HEK293 (cell line): ENCODE results near the gene CAPN6.

Experiments
- PATZ1 ChIP-seq: fragments of 450-650 bp; formaldehyde crosslinking; IDR thresholded peaks from 2 replicates; pipeline ENCODE4 v1.5.1; 2016; ENCODE audit warnings: missing biosample characterization, missing genetic modification characterization
- ZBTB17 ChIP-seq: fragments of 450-650 bp; formaldehyde crosslinking; IDR thresholded peaks from 2 replicates; pipeline ENCODE4 v1.5.1; 2016; ENCODE audit warnings: missing biosample characterization, missing genetic modification characterization
- ZNF48 ChIP-seq: fragments of 450-650 bp; formaldehyde crosslinking; IDR thresholded peaks from 2 replicates; pipeline ENCODE4 v1.5.1; 2016; ENCODE audit warnings: missing biosample characterization, missing genetic modification characterization
- ZNF596 ChIP-seq: fragments of 450-650 bp; IDR thresholded peaks from 2 replicates; pipeline ENCODE4 v1.5.0; 2018; ENCODE audit warnings: missing biosample characterization, mild to moderate bottlenecking, missing genetic modification characterization, moderate library complexity
- ZNF624 ChIP-seq: fragments of 450-650 bp; formaldehyde crosslinking; IDR thresholded peaks from 2 replicates; pipeline ENCODE4 v1.5.1; 2017; ENCODE audit warnings: missing biosample characterization, missing genetic modification characterization
- TF ChIP-seq, protein P1 (sequence below): fragments of 450-650 bp; formaldehyde crosslinking; IDR thresholded peaks from 2 replicates; pipeline ENCODE4 v1.5.1; 2016; ENCODE audit warnings: missing biosample characterization, missing genetic modification characterization
- TF ChIP-seq, protein P2 (sequence below): fragments of 450-650 bp; formaldehyde crosslinking; IDR thresholded peaks from 2 replicates; pipeline ENCODE4 v1.5.1; 2016; ENCODE audit warnings: missing biosample characterization, missing genetic modification characterization

DNA sequence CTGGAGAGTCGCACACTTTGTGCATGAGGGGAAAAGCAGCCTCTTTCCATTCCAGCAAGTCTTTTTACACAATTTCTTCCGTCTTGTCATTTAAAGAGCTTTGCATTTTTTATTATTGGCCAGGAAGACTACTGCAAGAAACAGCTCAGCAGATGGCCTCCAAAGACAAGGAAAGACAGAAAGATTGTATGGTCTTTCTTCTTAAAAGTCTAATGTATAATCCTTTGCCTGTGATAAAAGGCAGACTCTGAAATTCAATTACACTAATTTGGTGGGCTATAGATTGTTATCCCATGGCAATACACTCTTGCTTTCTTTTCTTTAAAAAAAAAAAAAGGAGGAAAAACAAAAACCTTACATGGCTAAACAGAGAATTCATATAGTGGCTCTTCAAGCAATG is 5.9 kb downstream of the CAPN6 start:
- TF ChIP-seq ZNF624 (tag by site-specific recombination) (no peak), ZBTB17 (tag by site-specific recombination) (no peak), PATZ1 (tag by site-specific recombination) (no peak), ZNF596 (tag by site-specific recombination) (no peak), ZNF48 (tag by site-specific recombination) (no peak)
- TF ChIP-seq, protein P1, sequence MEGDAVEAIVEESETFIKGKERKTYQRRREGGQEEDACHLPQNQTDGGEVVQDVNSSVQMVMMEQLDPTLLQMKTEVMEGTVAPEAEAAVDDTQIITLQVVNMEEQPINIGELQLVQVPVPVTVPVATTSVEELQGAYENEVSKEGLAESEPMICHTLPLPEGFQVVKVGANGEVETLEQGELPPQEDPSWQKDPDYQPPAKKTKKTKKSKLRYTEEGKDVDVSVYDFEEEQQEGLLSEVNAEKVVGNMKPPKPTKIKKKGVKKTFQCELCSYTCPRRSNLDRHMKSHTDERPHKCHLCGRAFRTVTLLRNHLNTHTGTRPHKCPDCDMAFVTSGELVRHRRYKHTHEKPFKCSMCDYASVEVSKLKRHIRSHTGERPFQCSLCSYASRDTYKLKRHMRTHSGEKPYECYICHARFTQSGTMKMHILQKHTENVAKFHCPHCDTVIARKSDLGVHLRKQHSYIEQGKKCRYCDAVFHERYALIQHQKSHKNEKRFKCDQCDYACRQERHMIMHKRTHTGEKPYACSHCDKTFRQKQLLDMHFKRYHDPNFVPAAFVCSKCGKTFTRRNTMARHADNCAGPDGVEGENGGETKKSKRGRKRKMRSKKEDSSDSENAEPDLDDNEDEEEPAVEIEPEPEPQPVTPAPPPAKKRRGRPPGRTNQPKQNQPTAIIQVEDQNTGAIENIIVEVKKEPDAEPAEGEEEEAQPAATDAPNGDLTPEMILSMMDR (tag by site-specific recombination): no peak
- TF ChIP-seq, protein P2, sequence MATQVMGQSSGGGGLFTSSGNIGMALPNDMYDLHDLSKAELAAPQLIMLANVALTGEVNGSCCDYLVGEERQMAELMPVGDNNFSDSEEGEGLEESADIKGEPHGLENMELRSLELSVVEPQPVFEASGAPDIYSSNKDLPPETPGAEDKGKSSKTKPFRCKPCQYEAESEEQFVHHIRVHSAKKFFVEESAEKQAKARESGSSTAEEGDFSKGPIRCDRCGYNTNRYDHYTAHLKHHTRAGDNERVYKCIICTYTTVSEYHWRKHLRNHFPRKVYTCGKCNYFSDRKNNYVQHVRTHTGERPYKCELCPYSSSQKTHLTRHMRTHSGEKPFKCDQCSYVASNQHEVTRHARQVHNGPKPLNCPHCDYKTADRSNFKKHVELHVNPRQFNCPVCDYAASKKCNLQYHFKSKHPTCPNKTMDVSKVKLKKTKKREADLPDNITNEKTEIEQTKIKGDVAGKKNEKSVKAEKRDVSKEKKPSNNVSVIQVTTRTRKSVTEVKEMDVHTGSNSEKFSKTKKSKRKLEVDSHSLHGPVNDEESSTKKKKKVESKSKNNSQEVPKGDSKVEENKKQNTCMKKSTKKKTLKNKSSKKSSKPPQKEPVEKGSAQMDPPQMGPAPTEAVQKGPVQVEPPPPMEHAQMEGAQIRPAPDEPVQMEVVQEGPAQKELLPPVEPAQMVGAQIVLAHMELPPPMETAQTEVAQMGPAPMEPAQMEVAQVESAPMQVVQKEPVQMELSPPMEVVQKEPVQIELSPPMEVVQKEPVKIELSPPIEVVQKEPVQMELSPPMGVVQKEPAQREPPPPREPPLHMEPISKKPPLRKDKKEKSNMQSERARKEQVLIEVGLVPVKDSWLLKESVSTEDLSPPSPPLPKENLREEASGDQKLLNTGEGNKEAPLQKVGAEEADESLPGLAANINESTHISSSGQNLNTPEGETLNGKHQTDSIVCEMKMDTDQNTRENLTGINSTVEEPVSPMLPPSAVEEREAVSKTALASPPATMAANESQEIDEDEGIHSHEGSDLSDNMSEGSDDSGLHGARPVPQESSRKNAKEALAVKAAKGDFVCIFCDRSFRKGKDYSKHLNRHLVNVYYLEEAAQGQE: no peak
